HG02763 (cell line): ENCODE data around the gene BICC1.
"Not testable (repeated sequence)": the region's sequence is repeated elsewhere in the genome, so short reads cannot be mapped to it uniquely, and the experiment has no call there.

Experiments used
- ATAC-seq: cut with Tn5 transposase; IDR thresholded peaks from one replicate; pipeline ENCODE4 v1.9.1; 2021; ENCODE audit warnings: mild to moderate bottlenecking, moderate library complexity; ENCODE audit not compliant: unreplicated experiment

BICC1 gene

DNA sequence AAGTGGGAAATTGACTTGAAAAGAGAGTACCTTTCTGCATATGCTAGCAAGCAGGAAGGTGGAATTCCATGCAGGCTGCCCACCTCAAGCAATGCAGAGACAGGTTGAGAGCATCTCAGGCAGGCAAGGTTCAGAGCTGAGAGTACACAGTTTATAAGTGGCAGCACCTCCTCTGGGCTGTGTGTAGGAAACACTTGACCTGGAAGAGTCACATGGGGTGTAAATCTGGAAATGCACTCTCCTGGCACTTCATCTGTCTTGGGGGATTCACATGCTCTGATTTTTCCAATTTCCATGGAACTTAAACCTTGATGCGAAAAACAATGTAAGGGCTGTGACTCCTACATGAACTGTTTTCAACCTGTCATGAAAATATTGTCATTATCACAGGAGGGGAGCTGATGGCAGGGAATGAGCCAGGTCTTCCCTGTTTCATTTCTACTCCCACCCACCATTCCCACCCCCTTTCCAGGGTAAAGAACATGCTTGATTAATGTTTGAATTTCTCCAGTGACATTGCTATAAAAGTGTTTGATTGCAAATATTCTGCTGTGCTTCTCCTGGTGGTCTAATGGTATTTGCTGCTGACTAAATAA is 328.3 kb downstream of the BICC1 start:
- no peak for ATAC-seq

- no peak for ATAC-seq
These were observed 330.2 kb downstream of the BICC1 start for GRCh38 chr10:58842860-58843376.

DNA sequence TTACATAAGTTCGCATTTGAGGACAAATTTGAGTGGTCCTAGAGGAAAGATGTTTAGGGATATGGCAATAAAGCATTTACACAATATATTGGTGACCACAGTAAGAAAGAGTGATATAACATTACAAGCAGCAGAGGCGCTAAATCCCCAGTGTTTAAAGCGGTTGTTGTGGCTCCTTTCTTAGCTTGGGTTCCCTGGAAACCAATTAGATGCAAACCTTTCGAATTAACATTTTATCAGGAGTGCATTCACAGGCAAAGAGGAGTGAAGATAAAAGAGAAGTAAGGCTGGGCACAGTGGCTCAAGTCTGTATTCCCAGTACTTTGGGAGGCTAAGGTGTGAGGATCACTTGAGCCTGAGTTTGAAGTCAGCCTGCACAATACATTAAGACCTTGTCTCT is 331.1 kb downstream of the BICC1 start:
- ATAC-seq: no peak

- no peak for ATAC-seq
These were observed 332.0 kb downstream of the BICC1 start for GRCh38 chr10:58844680-58845079.

GRCh38 chr10:58846856-58847255 is 334.2 kb downstream of the BICC1 start:
- ATAC-seq: no peak

- ATAC-seq: no peak
These were observed 338.9 kb downstream of the BICC1 start for GRCh38 chr10:58851606-58852005.

DNA sequence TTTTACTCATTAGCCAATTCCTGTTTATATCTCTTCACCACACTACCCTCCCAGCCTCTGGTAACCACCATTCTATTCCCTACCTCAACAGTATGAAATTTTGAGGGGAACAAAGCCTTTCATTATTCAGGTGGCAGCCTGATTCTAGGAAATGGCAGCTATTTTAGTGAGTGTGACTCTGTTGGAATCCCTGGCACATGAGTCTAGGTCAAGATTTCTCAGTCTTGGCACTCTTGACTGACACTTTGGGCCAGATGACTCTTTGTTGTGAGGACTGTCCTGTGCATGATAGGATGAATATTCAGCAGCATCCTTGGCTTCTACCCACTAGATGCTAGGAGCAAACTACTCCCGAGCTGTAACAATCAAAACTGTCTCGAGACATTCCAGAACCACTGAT is 341.0 kb downstream of the BICC1 start:
- no peak for ATAC-seq

GRCh38 chr10:58854811-58855210 is 342.1 kb downstream of the BICC1 start:
- ATAC-seq: no peak

- no peak for ATAC-seq
These were observed 344.0 kb downstream of the BICC1 start for GRCh38 chr10:58856508-58857240.

DNA sequence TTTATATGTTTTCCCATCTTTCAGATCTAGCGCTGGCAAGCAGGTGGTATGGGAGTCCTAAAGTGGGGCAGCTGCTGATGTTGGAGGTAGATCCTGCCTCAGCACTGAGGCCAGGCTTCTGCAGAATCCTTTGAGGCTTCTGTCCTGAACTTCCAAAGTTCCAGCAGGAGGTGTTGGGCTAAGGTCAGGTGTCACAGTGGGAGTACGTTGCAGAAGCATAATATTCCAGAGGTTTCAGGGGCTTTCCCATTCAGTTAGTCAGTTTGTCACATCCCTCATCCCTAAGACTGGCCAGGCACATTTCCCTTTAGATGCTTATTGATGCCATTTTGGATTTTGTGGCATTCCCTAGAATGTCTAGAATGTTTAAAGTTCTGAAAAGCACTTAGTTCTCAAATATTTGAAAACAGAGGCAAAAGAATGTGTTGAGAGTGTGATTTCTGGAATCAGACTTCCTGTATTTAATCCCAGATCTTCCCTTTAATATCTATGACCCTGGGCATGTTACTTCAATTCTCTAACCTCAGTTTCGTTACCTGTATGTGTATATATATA is 344.7 kb downstream of the BICC1 start:
- no peak for ATAC-seq

DNA sequence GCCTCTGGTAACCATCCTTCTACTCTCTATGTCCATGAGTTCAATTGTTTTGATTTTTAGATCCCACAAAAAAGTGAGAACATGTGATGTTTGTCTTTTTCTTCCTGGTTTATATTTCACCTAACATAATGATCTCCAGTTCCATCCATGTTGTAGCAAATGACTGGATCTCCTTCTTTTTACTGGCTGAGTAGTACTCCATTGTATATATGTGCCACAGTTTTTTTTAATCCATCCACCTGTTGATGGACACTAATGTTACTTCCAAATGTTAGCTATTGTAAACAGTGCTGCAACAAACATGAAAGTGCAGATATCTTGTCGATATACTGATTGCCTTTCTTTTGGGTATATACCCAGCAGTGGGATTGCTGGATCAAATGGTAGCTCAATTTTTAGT is 345.5 kb downstream of the BICC1 start:
- not testable (repeated sequence) for ATAC-seq

DNA sequence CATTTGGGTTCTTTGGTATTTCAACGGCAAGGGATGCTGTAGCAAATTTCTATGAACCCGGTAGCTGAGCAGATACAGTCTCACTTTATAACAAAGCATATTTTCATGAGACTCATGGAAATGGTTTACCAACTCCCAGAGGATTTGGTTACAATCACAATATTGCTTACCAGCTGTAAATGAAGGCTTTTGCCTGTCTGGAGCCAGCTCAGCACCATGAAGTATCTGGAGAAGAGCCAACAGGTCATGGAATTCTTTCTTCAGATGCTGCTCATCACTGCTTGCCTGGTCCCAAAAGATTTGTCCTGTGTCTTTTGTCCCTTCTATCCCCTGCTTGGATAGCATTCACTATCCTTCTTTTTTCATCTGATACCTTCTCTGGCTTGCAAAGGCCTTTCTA is 346.9 kb downstream of the BICC1 start:
- ATAC-seq: no peak

GRCh38 chr10:58867683-58868082 is 355.0 kb downstream of the BICC1 start:
- ATAC-seq: peak; percentile 51

DNA sequence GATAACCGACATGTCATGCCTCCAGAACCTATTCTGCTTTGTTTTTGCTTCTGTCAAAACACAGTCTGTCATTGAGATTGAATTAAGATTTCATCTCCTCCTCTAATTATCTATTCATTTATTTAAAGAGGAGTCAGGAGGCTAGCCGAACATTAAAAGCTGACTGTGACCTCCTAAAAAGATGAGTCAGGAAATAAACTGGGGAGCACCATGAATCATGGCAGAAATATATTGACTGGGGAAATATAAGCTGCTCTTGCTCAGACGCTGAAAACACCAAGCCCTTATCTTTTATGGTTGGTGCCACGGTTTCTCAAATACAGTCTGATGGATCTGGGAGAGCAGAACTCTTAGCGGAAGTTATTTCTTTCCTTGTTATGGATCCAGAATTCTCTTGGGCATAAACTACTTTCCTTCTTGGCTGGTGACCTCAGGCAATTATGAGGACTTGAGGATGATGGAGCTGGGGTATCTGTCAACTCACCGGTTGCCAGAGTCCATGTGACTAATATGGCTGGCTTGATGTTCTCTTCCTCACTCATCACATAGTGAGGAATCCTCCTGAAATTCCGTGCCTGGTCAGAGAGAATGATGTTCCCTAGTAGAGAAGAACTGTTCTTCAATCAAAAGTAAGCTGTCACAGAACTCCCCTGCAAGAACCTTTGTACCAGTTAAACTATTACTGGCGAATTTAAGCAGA is 356.2 kb downstream of the BICC1 start:
- no peak for ATAC-seq

DNA sequence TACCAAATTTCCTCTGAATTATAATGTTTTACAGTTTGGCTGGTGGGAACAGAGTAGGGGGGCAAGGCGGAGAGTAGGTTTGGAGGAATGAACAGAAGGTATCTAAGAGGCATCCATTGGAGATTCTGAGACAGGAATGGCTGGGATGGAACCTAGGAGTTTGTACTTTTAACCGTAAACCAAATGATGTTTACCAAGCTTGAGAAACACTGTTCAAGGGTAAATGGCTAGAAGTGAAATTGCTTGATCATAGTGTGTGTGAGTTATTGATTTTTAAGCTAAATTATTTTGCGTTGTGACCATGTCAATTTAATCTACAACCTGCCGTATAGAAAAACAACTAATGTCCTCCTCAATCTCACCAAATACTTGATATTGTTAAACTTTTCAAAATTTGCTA is 357.4 kb downstream of the BICC1 start:
- ATAC-seq: no peak

GRCh38 chr10:58873161-58873560 is 360.5 kb downstream of the BICC1 start:
- no peak for ATAC-seq
